GM10248 (cell line): ENCODE results near the gene CHPF2.

ENCODE experiments used
- CTCF ChIA-PET: fragments of 300-600 bp; sonication (Branson Sonifier 250); formaldehyde crosslinking; extraction: SDS; loops from one replicate; lab custom pipeline; 2021; ENCODE audit warnings: antibody characterized with exemption; lab: Yijun Ruan, JAX
- POLR2A ChIA-PET: fragments of 350-650 bp; sonication (Branson Sonifier 250); formaldehyde crosslinking; extraction: SDS; loops from one replicate; lab custom pipeline; 2020; ENCODE audit warnings: antibody characterized with exemption; lab: Yijun Ruan, JAX
- DNase-seq: peaks from one replicate; pipeline ENCODE4 v3.0.0; 2012; ENCODE audit errors: extremely low spot score
- CTCF ChIP-seq: IDR thresholded peaks from 2 replicates; pipeline ENCODE4 v1.5.1; 2012; ENCODE audit warnings: mild to moderate bottlenecking, low read depth; ENCODE audit errors: extremely low read depth, missing control alignments, control extremely low read depth

Gene CHPF2

GRCh38 chr7:151232091-151232916, at the start of gene CHPF2:
TSS of gene CHPF2 (plus strand) at chr7:151232483. CDS start at chr7:151234012, 1,529 bp downstream.
- no peak for TF ChIP-seq CTCF
- peak; percentile 97 for DNase-seq
- CTCF ChIA-PET: interaction anchor here (6.6 kb wide), 1 partner anchor 13 kb away, joined by 78 read pairs; the partner anchor contains the start of gene SMARCD3
- POLR2A ChIA-PET: interaction anchor here (2.5 kb wide), 1 partner anchor 11 kb away, joined by 13 read pairs; no protein-coding TSS in a partner anchor

GRCh38 chr7:151185762-151186639, 46.3 kb upstream of the CHPF2 start:
- CTCF ChIA-PET: no interaction called here

GRCh38 chr7:151186640-151187408, 45.5 kb upstream of the CHPF2 start, which contains the start of gene ASB10:
TSS of gene ASB10 (minus strand) at chr7:151187250. CDS start at chr7:151187130, 120 bp downstream.
- POLR2A ChIA-PET: no interaction called here
- no peak for DNase-seq
- no peak for TF ChIP-seq CTCF
- CTCF ChIA-PET: interaction anchor here (2.0 kb wide), 1 partner anchor 63 kb away, joined by 4 read pairs; no protein-coding TSS in a partner anchor

More at GRCh38 chr7:151185762-151186639, 46.3 kb upstream of the CHPF2 start:
- POLR2A ChIA-PET: no interaction called here
- TF ChIP-seq CTCF: no peak
- DNase-seq: no peak

- TF ChIP-seq CTCF: no peak
- POLR2A ChIA-PET: no interaction called here
- DNase-seq: no peak
- CTCF ChIA-PET: interaction anchor here (1.0 to 2.0 kb wide), 2 partner anchors 10 to 64 kb away, joined by 4 read pairs; no protein-coding TSS in a partner anchor
Measured at GRCh38 chr7:151187409-151188251, 44.7 kb upstream of the CHPF2 start.

- no peak for TF ChIP-seq CTCF
- DNase-seq: no peak
- POLR2A ChIA-PET: no interaction called here
- CTCF ChIA-PET: interaction anchor here (1.0 to 2.0 kb wide), 2 partner anchors 10 to 64 kb away, joined by 4 read pairs; no protein-coding TSS in a partner anchor
Measured at GRCh38 chr7:151188252-151188542, 44.1 kb upstream of the CHPF2 start.
